Left ventricle myocardium superior (tissue), 1 donor: ENCODE data around the gene ADAM11. TPM values are rescaled to one million over a fixed set of nuclear protein-coding genes. Genes with fewer than 3 reads are reported as not detected.

ENCODE experiments used
- ATAC-seq: fragments of 200-7000 bp; cut with Tn5 transposase; one replicate; pipeline ENCODE4 v1.9.1; 2020; ENCODE audit warnings: mild to moderate bottlenecking, moderate library complexity
- DNase-seq: peaks from one replicate; pipeline ENCODE4 v3.0.0-alpha.2; 2020
- intact Hi-C: fragments of 100-400 bp; cut with micrococcal nuclease; formaldehyde crosslinking; loops from one replicate; pipeline ENCODE4 v1.11.0; 2022
- total RNA-seq: library from RNA; stranded (reverse); fragmentation: NEBNext Ultra II Directional; extraction: Animal tissue kit (Norgen Biotek cat#: 25700); gene quantifications from one replicate; pipeline ENCODE4 v1.2.1, GENCODE V29; 2021
- donor health status: DM: no; HTN: yes; CAD: no; lungs with severe emphysema.

The ADAM11 gene
- total RNA-seq, 1 donor from 2014 or later, result 27.2 TPM

DNA sequence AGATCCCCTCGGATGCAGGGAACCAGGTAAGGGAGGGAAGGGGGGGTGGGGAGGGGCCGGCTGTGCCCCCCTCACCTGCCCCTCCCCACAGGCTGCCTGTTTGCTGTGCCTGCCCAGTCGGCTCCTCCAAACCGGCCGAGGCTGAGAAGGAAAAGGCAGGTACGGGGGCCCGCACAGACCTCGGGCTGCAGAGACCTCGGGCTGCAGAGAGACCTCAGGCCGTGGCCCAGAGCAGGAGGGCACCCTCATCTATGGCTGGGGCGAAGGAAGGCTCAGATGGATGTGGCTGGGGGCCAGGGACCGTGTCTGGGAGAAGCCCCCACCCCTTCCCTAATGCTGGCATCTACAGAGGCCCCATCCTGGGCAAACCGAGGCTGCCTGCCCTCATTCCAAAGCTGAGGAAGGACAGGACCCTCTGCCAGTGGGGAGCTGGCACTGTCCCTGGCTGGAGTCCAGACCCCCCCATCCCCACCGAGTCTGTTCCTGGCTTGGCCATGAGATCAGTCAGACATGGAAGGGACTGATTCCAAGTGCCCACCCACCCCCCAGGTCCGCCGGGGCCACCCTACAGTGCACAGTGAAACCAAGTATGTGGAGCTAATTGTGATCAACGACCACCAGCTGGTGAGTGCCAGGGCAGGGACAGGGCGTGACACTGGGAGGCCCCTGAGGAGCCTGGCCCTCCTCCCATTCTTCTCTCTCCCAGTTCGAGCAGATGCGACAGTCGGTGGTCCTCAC is 13.7 kb downstream of the ADAM11 start:
- DNase-seq (no peak), ATAC-seq (no peak)
- intact Hi-C loops, result loop anchor here (5.0 to 10.0 kb wide), 2 partner anchors 105 to 252 kb away; no protein-coding TSS in a partner anchor

DNA sequence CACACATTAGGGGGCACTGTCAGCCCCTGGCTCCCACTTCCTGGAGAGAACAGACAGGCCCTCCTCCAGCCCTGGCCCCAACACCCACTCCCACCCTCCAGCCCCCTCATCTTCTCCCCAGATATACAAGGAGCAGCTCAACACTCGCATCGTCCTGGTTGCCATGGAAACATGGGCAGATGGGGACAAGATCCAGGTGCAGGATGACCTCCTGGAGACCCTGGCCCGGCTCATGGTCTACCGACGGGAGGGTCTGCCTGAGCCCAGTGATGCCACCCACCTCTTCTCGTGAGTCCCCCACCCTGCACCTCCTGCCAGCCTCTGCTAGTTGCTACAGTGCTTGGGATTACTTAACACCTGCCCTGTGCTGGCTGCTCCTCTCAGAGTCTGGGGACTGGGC is 14.4 kb downstream of the ADAM11 start:
- intact Hi-C loops, result loop anchor here (5.0 to 10.0 kb wide), 2 partner anchors 104 to 252 kb away; no protein-coding TSS in a partner anchor
- ATAC-seq, result no peak
- DNase-seq, result no peak

DNA sequence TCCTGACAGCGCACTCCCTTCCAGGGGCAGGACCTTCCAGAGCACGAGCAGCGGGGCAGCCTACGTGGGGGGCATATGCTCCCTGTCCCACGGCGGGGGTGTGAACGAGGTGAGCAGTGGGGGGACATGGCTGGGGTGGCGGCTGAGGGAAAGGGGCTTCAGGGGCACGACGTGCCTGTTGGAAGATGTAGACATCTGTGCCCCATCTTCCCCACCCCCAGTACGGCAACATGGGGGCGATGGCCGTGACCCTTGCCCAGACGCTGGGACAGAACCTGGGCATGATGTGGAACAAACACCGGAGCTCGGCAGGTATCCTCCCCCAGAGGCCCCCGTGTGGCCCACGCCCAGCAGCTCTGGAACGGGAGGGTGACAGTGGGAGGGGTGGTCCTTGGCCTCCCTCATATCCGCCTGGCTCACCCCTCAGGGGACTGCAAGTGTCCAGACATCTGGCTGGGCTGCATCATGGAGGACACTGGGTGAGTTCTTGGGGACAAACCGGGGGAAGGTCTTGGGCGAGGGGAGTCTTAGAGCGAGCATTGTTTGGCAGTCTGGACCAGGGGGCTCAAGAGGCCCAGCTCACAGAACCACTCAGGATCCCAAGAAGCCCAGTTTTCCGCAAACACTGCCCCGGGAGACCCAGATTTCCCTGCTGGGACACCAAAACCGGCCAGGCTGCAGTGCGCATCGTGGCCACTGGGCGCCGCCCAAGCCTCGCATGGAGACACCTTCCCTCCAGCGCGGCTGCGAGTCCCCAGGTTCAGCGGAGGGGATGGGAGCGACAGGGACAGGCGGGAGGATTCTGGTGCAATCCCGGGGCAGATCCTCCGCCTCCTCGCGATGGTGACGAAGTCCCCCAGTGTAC is 15.7 kb downstream of the ADAM11 start:
- intact Hi-C loops, result loop anchor here (5.0 to 10.0 kb wide), 3 partner anchors 93 to 250 kb away; no protein-coding TSS in a partner anchor
- ATAC-seq (peak; percentile 75), DNase-seq (peak; percentile 94)

DNA sequence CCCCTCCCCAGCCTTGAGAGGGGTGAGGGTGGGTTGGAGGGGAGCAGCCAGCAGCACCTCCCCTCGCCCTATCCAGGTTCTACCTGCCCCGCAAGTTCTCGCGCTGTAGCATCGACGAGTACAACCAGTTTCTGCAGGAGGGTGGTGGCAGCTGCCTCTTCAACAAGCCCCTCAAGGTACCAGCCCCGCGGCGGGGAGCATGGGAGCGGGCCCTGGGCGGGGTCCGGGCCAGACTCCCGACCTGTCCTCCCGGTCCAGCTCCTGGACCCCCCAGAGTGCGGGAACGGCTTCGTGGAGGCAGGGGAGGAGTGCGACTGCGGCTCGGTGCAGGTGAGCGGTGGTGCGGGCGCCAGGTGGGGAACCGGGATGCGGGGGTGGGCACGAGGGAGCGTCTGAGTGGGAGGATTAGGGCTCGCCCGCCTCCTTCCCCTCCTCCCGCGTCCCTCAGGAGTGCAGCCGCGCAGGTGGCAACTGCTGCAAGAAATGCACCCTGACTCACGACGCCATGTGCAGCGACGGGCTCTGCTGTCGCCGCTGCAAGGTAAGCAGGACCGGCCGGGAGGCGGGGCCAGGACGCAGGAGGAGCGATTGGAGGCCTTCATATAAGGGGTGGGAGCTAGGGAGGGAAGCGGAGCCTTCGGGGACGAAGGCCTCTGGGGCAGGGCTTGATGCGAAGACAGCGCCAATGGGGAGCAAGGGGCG is 16.5 kb downstream of the ADAM11 start:
- peak; percentile 97 for DNase-seq
- peak; percentile 93 for ATAC-seq
- intact Hi-C loops, result loop anchor here (5.0 to 10.0 kb wide), 2 partner anchors 92 to 250 kb away; no protein-coding TSS in a partner anchor

DNA sequence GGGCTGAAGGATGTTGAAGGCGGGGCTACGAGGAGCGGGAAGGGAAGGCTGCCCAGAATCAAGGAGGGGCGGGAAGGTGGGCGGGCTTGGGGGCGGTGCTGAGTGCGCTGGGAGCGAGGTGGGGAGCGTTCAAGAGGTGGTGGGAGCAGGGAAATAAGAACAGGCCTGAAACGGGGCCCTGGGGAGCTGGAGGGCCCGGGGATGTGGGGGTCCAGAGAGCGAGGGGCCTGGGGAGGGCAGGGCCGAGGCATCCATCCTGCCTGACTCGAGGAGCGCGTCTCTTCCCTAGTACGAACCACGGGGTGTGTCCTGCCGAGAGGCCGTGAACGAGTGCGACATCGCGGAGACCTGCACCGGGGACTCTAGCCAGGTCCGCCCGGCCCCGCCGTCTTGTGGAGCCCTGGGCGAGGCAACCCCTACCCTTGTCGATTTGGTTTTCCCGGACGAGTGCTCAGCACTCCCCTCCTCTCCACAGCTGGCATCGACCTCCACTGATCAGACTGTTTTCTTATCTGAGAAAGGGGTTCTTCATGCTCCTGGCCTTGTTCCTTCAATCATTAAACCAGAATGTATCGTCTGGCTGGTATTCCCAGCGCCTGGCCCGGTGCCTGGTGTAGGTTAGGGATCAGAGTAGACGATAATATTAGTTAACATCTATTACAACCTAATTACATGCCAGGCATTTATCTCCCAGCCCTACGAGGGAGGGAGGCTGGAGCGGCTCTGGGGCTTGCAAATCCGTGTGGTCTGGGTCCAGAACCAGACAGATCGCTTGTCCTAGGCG is 17.2 kb downstream of the ADAM11 start:
- DNase-seq (no peak), ATAC-seq (peak; percentile 9)
- intact Hi-C loops, result loop anchor here (5.0 to 10.0 kb wide), 2 partner anchors 91 to 249 kb away; no protein-coding TSS in a partner anchor

DNA sequence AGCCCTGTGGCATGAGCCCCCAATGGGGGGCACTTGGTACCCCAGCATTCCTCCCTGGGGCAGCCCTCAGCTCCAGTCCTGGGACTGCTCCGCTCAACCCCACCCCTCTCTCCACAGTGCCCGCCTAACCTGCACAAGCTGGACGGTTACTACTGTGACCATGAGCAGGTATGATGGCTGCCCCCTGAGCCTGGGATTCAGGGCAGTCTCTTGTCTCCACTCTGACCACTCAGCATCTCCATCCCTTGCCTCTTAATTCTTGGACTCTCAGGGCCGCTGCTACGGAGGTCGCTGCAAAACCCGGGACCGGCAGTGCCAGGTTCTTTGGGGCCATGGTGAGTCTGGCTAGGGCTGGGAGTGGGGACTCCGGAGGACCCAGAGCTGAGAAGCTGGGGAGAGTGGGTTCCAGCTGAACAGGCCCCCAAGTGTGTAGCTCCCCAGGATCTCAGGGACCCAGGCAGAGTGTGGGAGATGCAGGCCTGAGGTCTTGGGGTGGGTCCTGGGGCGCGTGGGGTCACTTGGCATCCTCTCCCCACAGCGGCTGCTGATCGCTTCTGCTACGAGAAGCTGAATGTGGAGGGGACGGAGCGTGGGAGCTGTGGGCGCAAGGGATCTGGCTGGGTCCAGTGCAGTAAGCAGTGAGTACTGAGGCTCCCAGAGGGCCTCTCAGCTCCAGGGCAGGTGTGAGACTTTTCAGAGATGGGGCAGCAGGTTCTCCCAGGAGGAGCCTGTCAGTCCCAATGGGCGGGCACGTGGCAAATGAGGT is 18.0 kb downstream of the ADAM11 start:
- DNase-seq (no peak), ATAC-seq (no peak)
- intact Hi-C loops, result loop anchor here (5.0 to 10.0 kb wide), 2 partner anchors 90 to 248 kb away; no protein-coding TSS in a partner anchor

DNA sequence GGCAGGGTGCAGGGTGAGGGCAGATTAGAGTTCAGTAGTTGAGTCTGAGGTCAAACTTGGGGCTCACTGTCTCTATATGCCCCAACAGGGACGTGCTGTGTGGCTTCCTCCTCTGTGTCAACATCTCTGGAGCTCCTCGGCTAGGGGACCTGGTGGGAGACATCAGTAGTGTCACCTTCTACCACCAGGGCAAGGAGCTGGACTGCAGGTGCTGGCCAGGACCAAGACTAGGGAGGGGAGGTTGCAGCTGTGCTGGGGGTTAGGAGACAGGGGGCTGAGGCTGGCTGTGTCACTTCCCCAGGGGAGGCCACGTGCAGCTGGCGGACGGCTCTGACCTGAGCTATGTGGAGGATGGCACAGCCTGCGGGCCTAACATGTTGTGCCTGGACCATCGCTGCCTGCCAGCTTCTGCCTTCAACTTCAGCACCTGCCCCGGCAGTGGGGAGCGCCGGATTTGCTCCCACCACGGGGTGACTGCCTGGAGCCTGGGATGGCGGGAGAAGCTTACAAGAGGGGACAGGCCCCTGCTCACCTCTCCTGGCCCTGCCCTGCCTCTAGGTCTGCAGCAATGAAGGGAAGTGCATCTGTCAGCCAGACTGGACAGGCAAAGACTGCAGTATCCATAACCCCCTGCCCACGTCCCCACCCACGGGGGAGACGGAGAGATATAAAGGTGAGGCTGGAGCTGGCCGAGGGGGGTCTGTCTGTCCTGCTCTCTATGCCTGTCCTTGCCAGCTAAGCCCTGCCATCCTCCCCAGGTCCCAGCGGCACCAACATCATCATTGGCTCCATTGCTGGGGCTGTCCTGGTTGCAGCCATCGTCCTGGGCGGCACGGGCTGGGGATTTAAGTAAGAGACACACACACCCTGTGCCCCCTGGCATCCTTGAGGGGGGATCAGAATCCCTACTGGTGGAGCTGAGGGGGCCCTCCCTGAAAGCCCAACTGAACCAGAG is 18.9 kb downstream of the ADAM11 start:
- ATAC-seq (no peak), DNase-seq (no peak)
- intact Hi-C loops, result loop anchor here (5.0 to 10.0 kb wide), 2 partner anchors 90 to 247 kb away; no protein-coding TSS in a partner anchor

DNA sequence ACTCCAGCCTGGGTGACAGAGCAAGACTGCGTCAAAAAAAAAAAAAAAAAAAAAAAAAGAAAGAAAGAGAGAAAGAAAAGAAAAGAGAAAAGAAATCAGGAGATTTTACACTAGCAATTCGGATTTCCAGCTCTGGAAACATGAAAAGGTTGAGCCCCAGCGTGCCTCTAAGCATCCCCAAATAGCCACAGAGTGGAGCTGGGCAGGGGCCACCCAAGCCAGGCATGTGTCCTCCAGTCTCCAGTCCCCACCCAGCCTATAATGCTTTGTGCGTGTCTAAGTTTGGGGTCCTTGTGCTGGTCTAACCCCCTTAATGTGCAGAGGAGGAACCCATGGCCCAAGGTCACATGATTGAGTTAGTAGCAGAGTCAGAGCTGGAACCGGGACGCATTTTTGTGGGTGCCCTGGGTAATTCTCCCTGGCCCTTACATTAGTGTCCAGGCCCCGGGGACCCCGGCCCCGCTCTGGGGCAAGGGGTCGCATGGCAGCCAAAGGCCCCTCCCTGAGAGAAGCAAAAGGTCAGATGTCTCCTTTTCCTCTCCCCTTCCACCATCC is 19.9 kb downstream of the ADAM11 start:
- DNase-seq, result no peak
- intact Hi-C loops, result loop anchor here (5.0 to 10.0 kb wide), 2 partner anchors 89 to 246 kb away; no protein-coding TSS in a partner anchor
- no peak for ATAC-seq

DNA sequence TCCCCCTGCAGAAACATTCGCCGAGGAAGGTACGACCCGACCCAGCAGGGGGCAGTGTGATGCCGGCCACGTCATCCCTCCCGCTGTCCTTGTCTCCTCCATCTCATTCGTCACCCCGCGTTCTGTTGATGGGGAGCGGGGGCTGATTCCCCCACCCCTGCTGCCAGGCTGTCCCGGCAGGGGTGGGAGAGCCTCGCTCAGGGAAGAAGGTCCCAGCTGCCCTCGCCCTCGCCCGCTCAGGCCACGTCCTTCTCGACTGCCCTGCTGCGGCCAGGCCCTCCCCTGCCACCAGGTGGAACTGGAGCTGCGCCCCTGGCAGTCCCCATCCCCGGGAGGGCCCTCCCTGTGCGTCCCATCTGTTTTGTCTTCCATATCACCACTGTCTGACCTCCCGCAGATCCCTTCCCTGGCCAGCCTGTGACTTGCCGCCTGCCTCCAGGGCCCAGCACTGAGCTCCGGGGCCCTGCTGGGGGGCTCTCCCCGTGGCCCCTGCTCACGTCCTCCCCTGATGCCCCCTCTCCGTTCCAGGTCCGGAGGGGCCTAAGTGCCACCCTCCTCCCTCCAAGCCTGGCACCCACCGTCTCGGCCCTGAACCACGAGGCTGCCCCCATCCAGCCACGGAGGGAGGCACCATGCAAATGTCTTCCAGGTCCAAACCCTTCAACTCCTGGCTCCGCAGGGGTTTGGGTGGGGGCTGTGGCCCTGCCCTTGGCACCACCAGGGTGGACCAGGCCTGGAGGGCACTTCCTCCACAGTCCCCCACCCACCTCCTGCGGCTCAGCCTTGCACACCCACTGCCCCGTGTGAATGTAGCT is 20.6 kb downstream of the ADAM11 start:
- peak; percentile 44 for ATAC-seq

DNA sequence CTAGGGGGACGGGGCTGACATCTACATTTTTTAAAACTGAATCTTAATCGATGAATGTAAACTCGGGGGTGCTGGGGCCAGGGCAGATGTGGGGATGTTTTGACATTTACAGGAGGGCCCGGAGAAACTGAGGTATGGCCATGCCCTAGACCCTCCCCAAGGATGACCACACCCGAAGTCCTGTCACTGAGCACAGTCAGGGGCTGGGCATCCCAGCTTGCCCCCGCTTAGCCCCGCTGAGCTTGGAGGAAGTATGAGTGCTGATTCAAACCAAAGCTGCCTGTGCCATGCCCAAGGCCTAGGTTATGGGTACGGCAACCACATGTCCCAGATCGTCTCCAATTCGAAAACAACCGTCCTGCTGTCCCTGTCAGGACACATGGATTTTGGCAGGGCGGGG is 21.4 kb downstream of the ADAM11 start:
- ATAC-seq (no peak), DNase-seq (no peak)
- intact Hi-C loops, result no loop called here

More for the DNA sequence above, 20.6 kb downstream of the ADAM11 start:
- intact Hi-C loops, result loop anchor here (5.0 to 10.0 kb wide), 2 partner anchors 88 to 245 kb away; no protein-coding TSS in a partner anchor
- peak; percentile 88 for DNase-seq

DNA sequence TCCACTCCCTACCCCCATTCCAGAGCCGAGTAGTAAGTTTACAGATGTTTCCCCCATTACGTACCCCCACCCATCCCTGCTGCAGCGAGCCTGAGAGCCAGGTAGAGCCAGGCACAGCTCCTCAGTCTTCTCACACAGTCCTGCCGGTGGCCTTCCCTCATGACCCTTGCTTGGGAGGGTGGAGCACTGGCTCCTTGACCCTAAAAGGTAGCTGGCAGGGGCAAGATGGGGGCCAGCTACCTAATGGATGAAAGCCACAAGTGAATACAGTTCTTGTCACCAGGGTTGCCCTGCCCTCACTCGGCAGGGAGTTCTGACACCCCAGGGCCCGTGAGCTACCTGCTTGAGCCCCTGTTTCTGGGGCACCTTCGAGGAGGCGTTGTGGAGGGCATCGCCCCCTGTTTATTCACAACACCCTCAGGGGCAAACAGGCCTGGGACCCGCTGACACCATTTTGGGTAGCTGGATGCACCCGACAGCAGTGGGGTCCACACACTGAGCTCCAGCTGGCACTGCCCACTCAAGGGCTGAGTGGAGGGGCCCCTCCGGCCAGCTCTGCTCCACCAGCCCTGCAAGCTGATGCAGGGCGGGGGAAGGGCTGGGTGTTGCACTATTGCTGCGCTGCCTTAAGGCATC is 22.2 kb downstream of the ADAM11 start:
- no peak for DNase-seq
- intact Hi-C loops, result no loop called here
- ATAC-seq, result no peak

DNA sequence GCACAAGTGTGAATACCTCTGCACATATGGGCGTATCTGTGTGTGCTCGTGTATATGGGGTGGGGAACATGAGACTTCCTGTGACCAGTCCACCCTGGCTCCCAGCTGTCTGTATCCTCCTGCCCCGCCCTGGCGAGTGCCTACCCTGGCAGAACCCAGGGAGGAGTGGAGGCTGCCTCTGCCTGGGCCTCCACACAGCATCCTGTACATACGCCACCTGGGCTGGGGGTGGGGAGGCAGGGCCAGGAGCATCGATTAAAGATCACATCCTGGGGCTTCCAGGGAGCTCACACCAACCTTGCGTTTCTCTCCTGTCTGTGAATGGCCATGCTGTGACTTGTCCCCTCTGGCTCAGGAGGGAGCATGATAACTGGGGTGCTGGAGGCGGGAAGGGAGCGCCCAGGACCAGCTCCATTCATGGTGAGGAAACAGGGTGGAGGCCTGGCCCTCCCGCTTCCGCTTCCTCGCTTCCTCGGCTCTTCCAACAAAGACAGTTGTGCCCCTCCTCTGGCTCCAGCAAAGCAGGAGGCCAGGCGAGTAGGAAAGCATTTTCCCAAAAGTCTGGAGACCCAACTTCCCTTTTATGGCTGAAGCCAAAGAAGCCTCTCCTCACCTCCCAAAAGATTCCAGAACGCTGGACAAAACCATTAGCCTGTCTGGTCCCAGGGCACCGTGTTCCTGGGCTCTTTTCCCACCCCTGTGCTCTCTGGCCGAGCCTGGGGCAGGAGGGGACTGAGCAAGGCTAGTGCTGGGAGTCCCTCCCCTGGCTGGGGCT is 22.9 kb downstream of the ADAM11 start:
- DNase-seq (peak; percentile 75), ATAC-seq (peak; percentile 40)
- intact Hi-C loops, result no loop called here

DNA sequence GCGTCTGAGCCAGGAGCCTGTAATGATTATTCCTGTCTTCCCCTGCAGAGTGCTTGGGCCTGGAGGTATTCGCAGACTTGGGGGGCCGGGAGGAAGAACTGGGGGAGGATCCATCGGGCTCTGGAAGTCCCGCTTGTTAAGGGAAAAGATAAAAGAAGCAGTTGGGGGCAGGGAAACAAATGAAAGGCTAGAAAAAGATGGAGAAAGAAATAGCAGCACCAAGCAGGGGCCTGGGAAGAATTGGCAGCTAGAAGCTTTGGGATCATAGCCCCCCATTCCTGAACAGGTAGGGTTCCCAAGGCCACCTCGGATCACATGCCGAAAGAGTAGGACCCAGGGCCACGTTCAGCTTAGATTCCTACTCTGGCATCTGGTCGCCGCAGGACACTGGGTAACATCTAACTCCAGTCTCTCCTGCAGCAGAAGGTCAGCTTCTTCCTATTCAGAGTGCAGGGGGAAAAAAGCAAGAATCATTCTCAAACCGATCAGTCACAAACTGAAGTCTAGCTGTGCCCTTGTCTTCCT is 23.6 kb downstream of the ADAM11 start:
- ATAC-seq (no peak), DNase-seq (no peak)
- intact Hi-C loops, result no loop called here

DNA sequence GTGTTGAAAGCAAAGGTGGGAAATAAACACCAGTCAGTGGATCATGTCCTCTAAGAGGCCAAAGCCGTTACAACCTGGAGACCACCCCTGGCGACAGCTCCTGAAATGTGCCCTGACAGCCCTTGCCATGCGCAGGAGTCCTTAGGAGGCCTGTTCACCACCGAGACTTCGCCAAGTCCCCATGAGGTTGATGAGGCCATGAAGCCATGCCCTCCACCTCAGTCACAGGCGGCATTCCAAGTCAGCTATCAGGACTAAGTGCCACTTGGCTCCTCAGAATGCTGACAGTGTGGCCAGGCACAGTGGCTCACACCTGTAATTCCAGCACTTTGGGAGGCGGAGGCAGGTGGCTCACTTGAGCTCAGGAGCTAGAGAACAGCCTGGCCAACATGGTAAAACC is 27.1 kb downstream of the ADAM11 start:
- intact Hi-C loops, result no loop called here
- DNase-seq (no peak), ATAC-seq (peak; percentile 58)
